NB4 (cell line): Measurements from ENCODE around the gene MAPKAPK2.

Source experiments
- DNase-seq: peaks from one replicate; pipeline ENCODE4 v3.0.0; 2010; ENCODE audit warnings: low read depth
- H3K4me3 ChIP-seq: one replicate; pipeline ENCODE4 v1.5.1; 2011; ENCODE audit warnings: mild to moderate bottlenecking, low read depth, low read length, moderate library complexity
- CTCF ChIP-seq: IDR thresholded peaks from one replicate; pipeline ENCODE4 v1.5.1; 2012; ENCODE audit warnings: low read depth, low read length
- MAX ChIP-seq: IDR thresholded peaks from 2 replicates; pipeline ENCODE4 v1.6.1; 2011; ENCODE audit warnings: low read depth, low read length
- MYC ChIP-seq: IDR thresholded peaks from 2 replicates; pipeline ENCODE4 v1.6.1; 2011; ENCODE audit warnings: low read depth, low read length
- POLR2A ChIP-seq: IDR thresholded peaks from 2 replicates; pipeline ENCODE4 v1.6.1; 2011; ENCODE audit warnings: mild to moderate bottlenecking; ENCODE audit not compliant: insufficient read length; ENCODE audit errors: extremely low read depth

Gene MAPKAPK2

GRCh38 chr1:206663362-206663761 lies 21.3 kb upstream of the MAPKAPK2 start:
- DNase-seq, result no peak
- TF ChIP-seq MYC (no peak), POLR2A (no peak), CTCF (no peak), MAX (no peak)
- H3K4me3 ChIP-seq, result no peak overlapping the region

- DNase-seq, result peak; percentile 79
- TF ChIP-seq POLR2A, result no peak
- peak; percentile 33; the same call in 1 of the 2 replicates for TF ChIP-seq MYC
- TF ChIP-seq CTCF, result peak; percentile 60
- TF ChIP-seq MAX, result no peak; the same call in 1 of the 2 replicates
- H3K4me3 ChIP-seq, result peak overlapping the region; percentile 41
Measured at GRCh38 chr1:206663832-206664652, 20.7 kb upstream of the MAPKAPK2 start.

GRCh38 chr1:206664740-206665139 lies 20.0 kb upstream of the MAPKAPK2 start:
- no peak for DNase-seq
- TF ChIP-seq MYC (no peak), MAX (no peak), CTCF (no peak), POLR2A (no peak)
- no peak overlapping the region for H3K4me3 ChIP-seq

- TF ChIP-seq MYC (no peak), CTCF (no peak), MAX (no peak), POLR2A (no peak)
- no peak overlapping the region for H3K4me3 ChIP-seq
- no peak for DNase-seq
Measured at GRCh38 chr1:206666031-206666561, 18.6 kb upstream of the MAPKAPK2 start.

- H3K4me3 ChIP-seq, result no peak overlapping the region
- no peak for DNase-seq
- no peak for TF ChIP-seq MYC
- TF ChIP-seq CTCF, result no peak
Measured at GRCh38 chr1:206666954-206667665, 17.6 kb upstream of the MAPKAPK2 start.
